ENCODE measurements around the gene ATRNL1.

Gene ATRNL1

GRCh38 chr10:115937768-115938056 lies 844.5 kb downstream of the ATRNL1 start:
- H3K4me2 ChIP-seq (ENCODE audit: low read length), result no peak overlapping the region
- H3K18ac ChIP-seq (ENCODE audit: low read length), result no peak overlapping the region
- no peak overlapping the region for H2BK5ac ChIP-seq (ENCODE audit: low read depth, low read length, poor library complexity)
- no peak overlapping the region for H2BK12ac ChIP-seq (ENCODE audit: low read length)
- no peak overlapping the region for H4K91ac ChIP-seq (ENCODE audit: low read depth, low read length)
- no peak overlapping the region for H4K8ac ChIP-seq (ENCODE audit: low read depth, low read length)
- no peaks in the 10 kb centered on the region for H3K79me1 ChIP-seq (ENCODE audit: low read length)
- DNase-seq, result no peak
- H2BK120ac ChIP-seq (ENCODE audit: insufficient read depth, low read length, poor library complexity), result no peak overlapping the region
- H3K23ac ChIP-seq (ENCODE audit: low read length), result no peak overlapping the region
- no peak overlapping the region for H3K4ac ChIP-seq (ENCODE audit: low read depth, low read length)
- H3K36me3 ChIP-seq (ENCODE audit: control insufficient read depth in 1 of 2, insufficient read depth in 2 of 2, low read length in 2 of 2), result no peaks in the 10 kb centered on the region
- H2AFZ ChIP-seq (ENCODE audit: insufficient read depth, low read length, poor library complexity), result no peak overlapping the region
- H3K4me3 ChIP-seq (ENCODE audit: low read depth, low read length), result no peak overlapping the region
- no peaks in the 10 kb centered on the region for H3K27me3 ChIP-seq (ENCODE audit: insufficient read depth, low read length)
- no peaks in the 10 kb centered on the region for H3K79me2 ChIP-seq (ENCODE audit: control insufficient read depth, insufficient read depth, low read length, poor library complexity)
- no peaks in the 10 kb centered on the region for H3K9me3 ChIP-seq (ENCODE audit: insufficient read depth, low read depth, low read length)
- no peak overlapping the region for H3K27ac ChIP-seq (ENCODE audit: low read depth, low read length)
- H2AK5ac ChIP-seq (ENCODE audit: low read length), result no peak overlapping the region
- no peak overlapping the region for H3K14ac ChIP-seq (ENCODE audit: low read length)
- no peak overlapping the region for H3K9ac ChIP-seq (ENCODE audit: low read length)
- no peaks in the 10 kb centered on the region for H3K4me1 ChIP-seq (ENCODE audit: control insufficient read depth in 1 of 2, insufficient read depth in 2 of 2, low read length in 2 of 2)
- no CpG with 5 or more reads among the region's 3 CpGs for WGBS (ENCODE audit: extremely low coverage, insufficient coverage, insufficient read length)
- H4K12ac ChIP-seq (ENCODE audit: low read depth, low read length), result no peak overlapping the region

GRCh38 chr10:115939101-115939854 lies 846.1 kb downstream of the ATRNL1 start:
- Histone ChIP-seq H2BK12ac (ENCODE audit: low read length) (no peak overlapping the region), H3K79me2 (ENCODE audit: control insufficient read depth, insufficient read depth, low read length, poor library complexity) (no peaks in the 10 kb centered on the region), H3K27ac (ENCODE audit: low read depth, low read length) (no peak overlapping the region), H2AFZ (ENCODE audit: insufficient read depth, low read length, poor library complexity) (no peak overlapping the region), H3K4me3 (ENCODE audit: low read depth, low read length) (no peak overlapping the region), H3K4me2 (ENCODE audit: low read length) (no peak overlapping the region), H4K12ac (ENCODE audit: low read depth, low read length) (no peak overlapping the region), H4K91ac (ENCODE audit: low read depth, low read length) (no peak overlapping the region), H2BK5ac (ENCODE audit: low read depth, low read length, poor library complexity) (no peak overlapping the region), H3K9me3 (ENCODE audit: insufficient read depth, low read depth, low read length) (no peaks in the 10 kb centered on the region), H4K8ac (ENCODE audit: low read depth, low read length) (no peak overlapping the region), H2AK5ac (ENCODE audit: low read length) (no peak overlapping the region), H3K36me3 (ENCODE audit: control insufficient read depth in 1 of 2, insufficient read depth in 2 of 2, low read length in 2 of 2) (no peaks in the 10 kb centered on the region), H3K9ac (ENCODE audit: low read length) (no peak overlapping the region), H3K4me1 (ENCODE audit: control insufficient read depth in 1 of 2, insufficient read depth in 2 of 2, low read length in 2 of 2) (no peaks in the 10 kb centered on the region), H3K27me3 (ENCODE audit: insufficient read depth, low read length) (no peaks in the 10 kb centered on the region), H3K79me1 (ENCODE audit: low read length) (no peaks in the 10 kb centered on the region), H2BK120ac (ENCODE audit: insufficient read depth, low read length, poor library complexity) (no peak overlapping the region), H3K14ac (ENCODE audit: low read length) (no peak overlapping the region), H3K4ac (ENCODE audit: low read depth, low read length) (no peak overlapping the region), H3K18ac (ENCODE audit: low read length) (no peak overlapping the region), H3K23ac (ENCODE audit: low read length) (no peak overlapping the region)
- no CpG with 5 or more reads among the region's 7 CpGs for WGBS (ENCODE audit: extremely low coverage, insufficient coverage, insufficient read length)
- DNase-seq, result no peak

GRCh38 chr10:115941361-115941771 lies 848.2 kb downstream of the ATRNL1 start:
- H3K79me2 ChIP-seq (ENCODE audit: control insufficient read depth, insufficient read depth, low read length, poor library complexity), result no peaks in the 10 kb centered on the region
- no peak overlapping the region for H4K91ac ChIP-seq (ENCODE audit: low read depth, low read length)
- H3K18ac ChIP-seq (ENCODE audit: low read length), result no peak overlapping the region
- H2BK12ac ChIP-seq (ENCODE audit: low read length), result no peak overlapping the region
- H3K79me1 ChIP-seq (ENCODE audit: low read length), result no peaks in the 10 kb centered on the region
- H3K9ac ChIP-seq (ENCODE audit: low read length), result no peak overlapping the region
- H3K4ac ChIP-seq (ENCODE audit: low read depth, low read length), result no peak overlapping the region
- H3K9me3 ChIP-seq (ENCODE audit: insufficient read depth, low read depth, low read length), result no peaks in the 10 kb centered on the region
- H3K14ac ChIP-seq (ENCODE audit: low read length), result no peak overlapping the region
- DNase-seq, result no peak
- no peak overlapping the region for H2BK120ac ChIP-seq (ENCODE audit: insufficient read depth, low read length, poor library complexity)
- H4K12ac ChIP-seq (ENCODE audit: low read depth, low read length), result no peak overlapping the region
- H2AK5ac ChIP-seq (ENCODE audit: low read length), result no peak overlapping the region
- no peak overlapping the region for H3K4me2 ChIP-seq (ENCODE audit: low read length)
- no peak overlapping the region for H3K23ac ChIP-seq (ENCODE audit: low read length)
- no peaks in the 10 kb centered on the region for H3K27me3 ChIP-seq (ENCODE audit: insufficient read depth, low read length)
- H2BK5ac ChIP-seq (ENCODE audit: low read depth, low read length, poor library complexity), result no peak overlapping the region
- no peak overlapping the region for H4K8ac ChIP-seq (ENCODE audit: low read depth, low read length)
- no peak overlapping the region for H3K4me3 ChIP-seq (ENCODE audit: low read depth, low read length)
- H2AFZ ChIP-seq (ENCODE audit: insufficient read depth, low read length, poor library complexity), result no peak overlapping the region
- WGBS (ENCODE audit: extremely low coverage, insufficient coverage, insufficient read length), result no CpG with 5 or more reads among the region's 3 CpGs
- no peaks in the 10 kb centered on the region for H3K36me3 ChIP-seq (ENCODE audit: control insufficient read depth in 1 of 2, insufficient read depth in 2 of 2, low read length in 2 of 2)
- H3K4me1 ChIP-seq (ENCODE audit: control insufficient read depth in 1 of 2, insufficient read depth in 2 of 2, low read length in 2 of 2), result peaks cover 3 to 5% of the 10 kb centered on the region in 2 experiments
- no peak overlapping the region for H3K27ac ChIP-seq (ENCODE audit: low read depth, low read length)

GRCh38 chr10:115942101-115942500 lies 848.9 kb downstream of the ATRNL1 start:
- no peak overlapping the region for H4K91ac ChIP-seq (ENCODE audit: low read depth, low read length)
- no peak overlapping the region for H2BK12ac ChIP-seq (ENCODE audit: low read length)
- no peaks in the 10 kb centered on the region for H3K27me3 ChIP-seq (ENCODE audit: insufficient read depth, low read length)
- H3K27ac ChIP-seq (ENCODE audit: low read depth, low read length), result no peak overlapping the region
- H3K79me2 ChIP-seq (ENCODE audit: control insufficient read depth, insufficient read depth, low read length, poor library complexity), result no peaks in the 10 kb centered on the region
- peak overlapping the region; percentile 11 for H2BK120ac ChIP-seq (ENCODE audit: insufficient read depth, low read length, poor library complexity)
- no peak overlapping the region for H2AFZ ChIP-seq (ENCODE audit: insufficient read depth, low read length, poor library complexity)
- no peak overlapping the region for H3K4ac ChIP-seq (ENCODE audit: low read depth, low read length)
- H3K23ac ChIP-seq (ENCODE audit: low read length), result no peak overlapping the region
- no peak overlapping the region for H3K14ac ChIP-seq (ENCODE audit: low read length)
- peaks cover 3 to 5% of the 10 kb centered on the region in 2 experiments for H3K4me1 ChIP-seq (ENCODE audit: control insufficient read depth in 1 of 2, insufficient read depth in 2 of 2, low read length in 2 of 2)
- no peaks in the 10 kb centered on the region for H3K36me3 ChIP-seq (ENCODE audit: control insufficient read depth in 1 of 2, insufficient read depth in 2 of 2, low read length in 2 of 2)
- no peak overlapping the region for H3K4me3 ChIP-seq (ENCODE audit: low read depth, low read length)
- H3K18ac ChIP-seq (ENCODE audit: low read length), result no peak overlapping the region
- H2AK5ac ChIP-seq (ENCODE audit: low read length), result no peak overlapping the region
- no peaks in the 10 kb centered on the region for H3K79me1 ChIP-seq (ENCODE audit: low read length)
- no peak overlapping the region for H3K9ac ChIP-seq (ENCODE audit: low read length)
- H3K9me3 ChIP-seq (ENCODE audit: insufficient read depth, low read depth, low read length), result no peaks in the 10 kb centered on the region
- WGBS (ENCODE audit: extremely low coverage, insufficient coverage, insufficient read length), result no CpG with 5 or more reads among the region's 4 CpGs
- no peak overlapping the region for H4K8ac ChIP-seq (ENCODE audit: low read depth, low read length)
- no peak overlapping the region for H3K4me2 ChIP-seq (ENCODE audit: low read length)
- no peak overlapping the region for H2BK5ac ChIP-seq (ENCODE audit: low read depth, low read length, poor library complexity)
- DNase-seq, result peak in 1 of 2 donors; percentile 49
- no peak overlapping the region for H4K12ac ChIP-seq (ENCODE audit: low read depth, low read length)

All from trophoblast cell (in vitro differentiated cells and primary cell).